NCI-H2227 (cell line): ENCODE data around the gene PLEKHA8.
A peak's percentile ranks its signal among the peaks of the same experiment; 100 is the strongest.

Source experiments
- DNase-seq: peaks from one replicate; lab custom pipeline; 2025; ENCODE audit not compliant: unreplicated experiment; lab: John Stamatoyannopoulos, UW

The PLEKHA8 gene

GRCh38 chr7:30028216-30028748 is at the start of gene PLEKHA8:
TSS of gene PLEKHA8 (plus strand) at chr7:30028412. CDS start at chr7:30028763, 351 bp downstream.
- peak; percentile 92 for DNase-seq

GRCh38 chr7:29980151-29980550 is 48.1 kb upstream of the PLEKHA8 start:
- DNase-seq, result no peak

GRCh38 chr7:29987083-29987482 is 41.1 kb upstream of the PLEKHA8 start:
- DNase-seq, result no peak

GRCh38 chr7:29987811-29988317 is 40.3 kb upstream of the PLEKHA8 start:
- peak; percentile 21 for DNase-seq

- DNase-seq, result peak; percentile 77
Measured at GRCh38 chr7:29988424-29989256, 39.6 kb upstream of the PLEKHA8 start.

- peak; percentile 74 for DNase-seq
Measured at GRCh38 chr7:29989257-29989995, 38.8 kb upstream of the PLEKHA8 start, which contains the start of gene SCRN1. TSS of gene SCRN1 (minus strand) at chr7:29989801. CDS start at chr7:29969067, 20,734 bp downstream.

GRCh38 chr7:29990931-29991330 is 37.3 kb upstream of the PLEKHA8 start:
- no peak for DNase-seq

GRCh38 chr7:29991937-29992336 is 36.3 kb upstream of the PLEKHA8 start:
- no peak for DNase-seq

GRCh38 chr7:29993140-29993539 is 35.1 kb upstream of the PLEKHA8 start:
- no peak for DNase-seq

GRCh38 chr7:29995652-29996051 is 32.6 kb upstream of the PLEKHA8 start:
- no peak for DNase-seq

- no peak for DNase-seq
Measured at GRCh38 chr7:29996321-29996720, 31.9 kb upstream of the PLEKHA8 start.

- no peak for DNase-seq
Measured at GRCh38 chr7:29998489-29998888, 29.7 kb upstream of the PLEKHA8 start.

- DNase-seq, result peak; percentile 8
Measured at GRCh38 chr7:30001998-30002397, 26.2 kb upstream of the PLEKHA8 start.

GRCh38 chr7:30003098-30003497 is 25.1 kb upstream of the PLEKHA8 start:
- no peak for DNase-seq

GRCh38 chr7:30005464-30005863 is 22.7 kb upstream of the PLEKHA8 start:
- DNase-seq, result peak; percentile 11

GRCh38 chr7:30010021-30010420 is 18.2 kb upstream of the PLEKHA8 start:
- no peak for DNase-seq

GRCh38 chr7:30012757-30013156 is 15.5 kb upstream of the PLEKHA8 start:
- DNase-seq, result no peak

- no peak for DNase-seq
Measured at GRCh38 chr7:30018451-30018850, 9.8 kb upstream of the PLEKHA8 start.

- DNase-seq, result no peak
Measured at GRCh38 chr7:30019387-30019786, 8.8 kb upstream of the PLEKHA8 start.

GRCh38 chr7:30019960-30020359 is 8.3 kb upstream of the PLEKHA8 start:
- no peak for DNase-seq

- DNase-seq, result no peak
Measured at GRCh38 chr7:30020535-30020934, 7.7 kb upstream of the PLEKHA8 start.

GRCh38 chr7:30022991-30023390 is 5.2 kb upstream of the PLEKHA8 start:
- no peak for DNase-seq
